Osteoblast (primary cell): ENCODE measurements around the gene MYL12A. TPM values are rescaled to one million over a fixed set of nuclear protein-coding genes. Genes with fewer than 3 reads are reported as not detected.
A peak's percentile ranks its signal among the peaks of the same experiment; 100 is the strongest.

Source experiments
- DNase-seq: peaks from one replicate; pipeline ENCODE4 v3.0.0; 2011; ENCODE audit warnings: low spot score, mixed read lengths; ENCODE audit not compliant: insufficient read length; ENCODE audit errors: missing footprints
- H2AFZ ChIP-seq: 2 replicates; pipeline ENCODE4 v1.6.0; 2011; ENCODE audit warnings: mild to moderate bottlenecking, low read length
- H3K27ac ChIP-seq: 2 replicates; pipeline ENCODE4 v1.5.1; 2011; ENCODE audit warnings: mild to moderate bottlenecking, low read depth, low read length, moderate library complexity
- H3K27me3 ChIP-seq: 2 replicates; pipeline ENCODE4 v1.6.0; 2012; ENCODE audit warnings: mild to moderate bottlenecking, control low read depth, inconsistent platforms, low read length, moderate library complexity; ENCODE audit not compliant: insufficient read depth
- H3K36me3 ChIP-seq: 2 replicates; pipeline ENCODE4 v1.5.1; 2011; ENCODE audit warnings: mild to moderate bottlenecking, low read length, control low read depth, moderate library complexity; ENCODE audit not compliant: insufficient read depth
- H3K4me1 ChIP-seq: 2 replicates; pipeline ENCODE4 v1.5.1; 2011; ENCODE audit warnings: mild to moderate bottlenecking, low read length, control low read depth, moderate library complexity; ENCODE audit not compliant: insufficient read depth
- H3K4me2 ChIP-seq: 2 replicates; pipeline ENCODE4 v1.6.0; 2011; ENCODE audit warnings: mild to moderate bottlenecking, low read length; ENCODE audit not compliant: insufficient read depth
- H3K4me3 ChIP-seq: fragments of 200-600 bp; sonication (generic); 3 replicates; pipeline ENCODE4 v1.5.1; 2012; ENCODE audit warnings: mild to moderate bottlenecking, low read length, inconsistent platforms; ENCODE audit not compliant: insufficient read depth
- H3K79me2 ChIP-seq: 2 replicates; pipeline ENCODE4 v1.6.0; 2012; ENCODE audit warnings: mild to moderate bottlenecking, low read length, control low read depth, inconsistent platforms; ENCODE audit not compliant: insufficient read depth
- H3K9me3 ChIP-seq: 2 replicates; pipeline ENCODE4 v1.5.1; 2011; ENCODE audit warnings: low read depth, low read length, control low read depth
- H4K20me1 ChIP-seq: 2 replicates; pipeline ENCODE4 v1.6.0; 2012; ENCODE audit warnings: mild to moderate bottlenecking, low read length, control low read depth; ENCODE audit not compliant: insufficient read depth
- CTCF ChIP-seq: IDR thresholded peaks from 2 replicates; pipeline ENCODE4 v1.5.1; 2011; ENCODE audit warnings: mild to moderate bottlenecking, low read depth, low read length, moderate library complexity; ENCODE audit errors: extremely low read depth
- total RNA-seq: library from RNA; depleted of rRNA; stranded (reverse); fragments of >200 nt; gene quantifications from 2 replicates; pipeline ENCODE4 v1.2.3, GENCODE V29; 2012

The MYL12A gene
- total RNA-seq, 1 donor, result 572 TPM

GRCh38 chr18:3283253-3283863, 35.8 kb downstream of the MYL12A start:
- DNase-seq, result no peak
- Histone ChIP-seq H3K36me3 (peaks cover 7% of the 10 kb centered on the region), H2AFZ (peak overlapping the region; percentile 94), H4K20me1 (no peaks in the 10 kb centered on the region), H3K79me2 (no peaks in the 10 kb centered on the region), H3K27ac (peak overlapping the region; percentile 65), H3K4me3 (peak overlapping the region; percentile 76), H3K9me3 (no peaks in the 10 kb centered on the region), H3K4me2 (peak overlapping the region; percentile 88), H3K4me1 (peaks cover 16% of the 10 kb centered on the region), H3K27me3 (no peaks in the 10 kb centered on the region)
- no peak for TF ChIP-seq CTCF

- Histone ChIP-seq H3K4me2 (no peak overlapping the region), H3K36me3 (peaks cover 2% of the 10 kb centered on the region), H3K4me1 (peaks cover 16% of the 10 kb centered on the region), H3K27ac (no peak overlapping the region), H3K9me3 (no peaks in the 10 kb centered on the region), H3K79me2 (no peaks in the 10 kb centered on the region), H2AFZ (no peak overlapping the region), H4K20me1 (no peaks in the 10 kb centered on the region), H3K27me3 (no peaks in the 10 kb centered on the region), H3K4me3 (no peak overlapping the region)
- no peak for TF ChIP-seq CTCF
- DNase-seq, result no peak
These were observed 36.3 kb downstream of the MYL12A start for GRCh38 chr18:3283908-3284307.

- TF ChIP-seq CTCF, result no peak
- Histone ChIP-seq H3K27ac (no peak overlapping the region), H3K9me3 (no peaks in the 10 kb centered on the region), H3K4me2 (no peak overlapping the region), H3K27me3 (no peaks in the 10 kb centered on the region), H4K20me1 (no peaks in the 10 kb centered on the region), H3K4me3 (no peak overlapping the region), H3K4me1 (peaks cover 16% of the 10 kb centered on the region), H3K79me2 (no peaks in the 10 kb centered on the region), H3K36me3 (no peaks in the 10 kb centered on the region), H2AFZ (no peak overlapping the region)
- DNase-seq, result no peak
These were observed 36.9 kb downstream of the MYL12A start for GRCh38 chr18:3284501-3284900.

DNA sequence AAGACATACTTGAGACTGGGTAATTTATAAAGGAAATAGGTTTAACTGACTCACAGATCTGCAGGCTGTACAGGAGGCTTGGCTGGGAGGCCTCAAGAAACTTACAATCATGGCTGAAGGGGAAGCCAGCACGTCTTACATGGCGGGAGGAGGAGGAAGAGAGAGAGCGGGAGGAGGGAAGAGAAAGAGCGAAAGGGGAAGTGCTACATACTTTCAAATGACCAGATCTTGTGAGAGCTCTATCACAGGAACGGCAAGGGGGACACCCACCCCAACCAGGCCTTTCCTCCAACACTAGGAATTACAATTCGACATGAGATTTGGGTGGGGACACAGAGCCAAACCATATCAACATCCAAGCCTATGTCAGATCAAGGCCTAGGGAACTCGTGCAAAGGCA, 38.6 kb downstream of the MYL12A start:
- Histone ChIP-seq H4K20me1 (no peaks in the 10 kb centered on the region), H3K4me3 (no peak overlapping the region), H3K27me3 (no peaks in the 10 kb centered on the region), H3K9me3 (no peaks in the 10 kb centered on the region), H3K4me2 (no peak overlapping the region), H3K27ac (no peak overlapping the region), H3K79me2 (no peaks in the 10 kb centered on the region), H2AFZ (no peak overlapping the region), H3K4me1 (peaks cover 16% of the 10 kb centered on the region), H3K36me3 (no peaks in the 10 kb centered on the region)
- DNase-seq, result no peak
- no peak for TF ChIP-seq CTCF
